Subcutaneous abdominal adipose tissue (tissue), 5 donors: ENCODE measurements around the gene TTLL13.

Experiments
- H3K27ac ChIP-seq: one replicate; pipeline ENCODE4 v1.7.0; 2013; ENCODE audit warnings: low read depth, mild to moderate bottlenecking, inconsistent platforms, low read length, moderate library complexity
- H3K27me3 ChIP-seq, 5 donors: one replicate each; pipeline ENCODE4 v1.7.0; 2013; ENCODE audit warnings: low read length in 5 of 5, inconsistent platforms in 1 of 5; ENCODE audit not compliant: control insufficient read depth in 5 of 5, insufficient read depth in 4 of 5
- H3K36me3 ChIP-seq, 5 donors: one replicate each; pipeline ENCODE4 v1.7.0; 2013; ENCODE audit warnings: low read length in 5 of 5; ENCODE audit not compliant: control insufficient read depth in 5 of 5, insufficient read depth in 5 of 5
- H3K4me1 ChIP-seq, 5 donors: one replicate each; pipeline ENCODE4 v1.7.0; 2013; ENCODE audit warnings: low read length in 5 of 5, mild to moderate bottlenecking in 3 of 5, moderate library complexity in 1 of 5; ENCODE audit not compliant: control insufficient read depth in 5 of 5, insufficient read depth in 5 of 5
- H3K4me3 ChIP-seq, 5 donors: one replicate each; pipeline ENCODE4 v1.7.0; 2013; ENCODE audit warnings: low read length in 5 of 5, low read depth in 1 of 5
- H3K9ac ChIP-seq, 5 donors: one replicate each; pipeline ENCODE4 v1.7.0; 2013; ENCODE audit warnings: low read length in 5 of 5, mild to moderate bottlenecking in 4 of 5, moderate library complexity in 3 of 5
- H3K9me3 ChIP-seq, 5 donors: one replicate each; pipeline ENCODE4 v1.7.0; 2013; ENCODE audit warnings: low read length in 5 of 5; ENCODE audit not compliant: control insufficient read depth in 5 of 5
- donor health status: healthy.
- donor health status: healthy.
- donor health status: healthy.
- donor health status: healthy.
- donor health status: healthy.

TTLL13 gene

DNA sequence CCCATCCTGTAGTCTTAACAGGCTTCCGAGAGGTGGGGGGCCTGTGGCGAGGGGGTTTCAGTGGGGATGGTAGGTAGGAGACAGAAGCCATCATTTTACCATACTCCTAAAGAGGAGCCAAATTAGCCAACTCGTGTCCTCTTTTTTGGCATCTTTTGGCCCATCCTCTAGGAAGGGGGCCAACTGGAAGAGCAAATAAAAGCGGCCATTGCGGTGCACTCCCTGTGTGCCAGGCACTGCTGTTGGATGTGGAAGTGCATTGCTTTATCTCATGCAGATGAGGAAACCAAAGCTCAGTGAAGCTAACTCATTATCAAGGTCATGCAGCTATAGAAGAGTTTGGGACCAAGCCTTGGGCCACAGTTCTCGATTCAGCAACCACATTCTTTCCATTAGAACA lies 42.1 kb upstream of the TTLL13 start:
- H3K4me3 ChIP-seq: no peak overlapping the region
- H3K27ac ChIP-seq: no peak overlapping the region
- no peaks in the 10 kb centered on the region for H3K9me3 ChIP-seq
- H3K36me3 ChIP-seq: no peaks in the 10 kb centered on the region
- no peak overlapping the region for H3K9ac ChIP-seq
- H3K27me3 ChIP-seq: peaks cover 0 to 5% (median 0%) of the 10 kb centered on the region in 5 donors
- H3K4me1 ChIP-seq: peaks cover 2 to 23% (median 17%) of the 10 kb centered on the region in 5 donors

DNA sequence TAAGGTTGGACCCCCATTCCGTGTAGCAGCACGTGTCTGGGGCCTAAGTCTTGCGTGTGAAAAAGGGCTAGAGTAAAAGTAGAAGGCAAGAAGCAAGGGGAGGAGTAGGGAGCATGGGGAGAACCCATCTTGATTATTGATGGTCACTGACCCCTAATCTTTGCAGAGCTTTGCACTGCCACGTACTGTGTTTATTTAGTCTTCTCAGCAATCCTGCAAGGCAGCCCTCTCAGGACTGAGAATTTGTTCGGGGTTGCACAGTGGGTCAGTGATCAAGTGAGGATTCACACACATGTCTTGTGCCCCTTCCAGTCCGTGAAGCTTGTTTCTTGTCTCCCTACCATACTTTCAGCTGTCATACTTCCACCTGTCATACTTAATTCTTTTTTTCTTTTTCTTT lies 41.0 kb upstream of the TTLL13 start:
- Histone ChIP-seq H3K27me3 (no peaks in the 10 kb centered on the region), H3K9me3 (no peaks in the 10 kb centered on the region), H3K9ac (no peak overlapping the region), H3K4me3 (no peak overlapping the region), H3K4me1 (peaks cover 2 to 20% (median 12%) of the 10 kb centered on the region in 5 donors), H3K27ac (no peak overlapping the region), H3K36me3 (no peaks in the 10 kb centered on the region)

DNA sequence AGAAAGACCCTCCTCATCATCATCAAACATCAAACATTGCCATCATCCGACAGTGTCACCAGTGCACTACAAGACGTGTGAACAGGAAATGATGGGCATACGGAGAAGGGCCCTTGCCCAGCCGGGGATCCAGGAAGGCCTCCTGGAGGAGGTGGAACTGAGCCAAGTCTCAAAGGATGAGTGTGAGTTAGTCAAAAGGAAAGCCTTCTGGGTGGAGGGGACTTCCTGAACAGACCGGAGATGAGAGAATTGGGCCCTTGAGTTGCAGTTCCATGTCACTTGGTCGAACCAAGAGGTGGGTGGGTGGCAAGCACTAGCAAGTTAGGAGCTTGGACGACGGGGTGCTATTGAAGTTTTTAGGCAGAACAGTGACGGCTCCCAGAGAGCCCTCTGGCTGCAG lies 39.8 kb upstream of the TTLL13 start:
- H3K36me3 ChIP-seq: no peaks in the 10 kb centered on the region
- peaks cover 2 to 20% (median 10%) of the 10 kb centered on the region in 5 donors for H3K4me1 ChIP-seq
- no peak overlapping the region for H3K4me3 ChIP-seq
- H3K9ac ChIP-seq: no peak overlapping the region
- H3K9me3 ChIP-seq: no peaks in the 10 kb centered on the region
- H3K27me3 ChIP-seq: no peaks in the 10 kb centered on the region
- no peak overlapping the region for H3K27ac ChIP-seq

DNA sequence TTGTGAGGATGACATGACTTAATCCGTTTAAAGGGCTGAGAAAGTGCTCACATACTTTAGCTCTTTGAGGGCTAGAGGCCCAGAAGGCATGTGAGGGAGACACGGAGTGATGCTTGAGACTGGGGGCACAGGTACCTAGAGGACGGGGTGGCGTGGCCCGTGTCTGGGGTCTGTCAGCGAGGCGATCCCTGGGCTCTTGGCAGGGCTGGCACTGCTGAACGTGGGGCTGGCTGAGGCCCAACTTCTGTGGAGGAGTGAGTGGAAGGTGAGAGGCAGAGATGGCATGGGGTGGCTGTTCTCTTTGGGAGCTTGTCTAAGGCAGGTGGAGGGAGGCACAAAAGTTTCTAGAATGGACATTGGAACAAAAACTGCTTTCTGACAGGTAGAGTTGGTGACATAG lies 38.8 kb upstream of the TTLL13 start:
- Histone ChIP-seq H3K27ac (no peak overlapping the region), H3K9me3 (no peaks in the 10 kb centered on the region), H3K4me3 (no peak overlapping the region), H3K27me3 (no peaks in the 10 kb centered on the region), H3K36me3 (no peaks in the 10 kb centered on the region), H3K4me1 (peaks cover 2 to 20% (median 10%) of the 10 kb centered on the region in 5 donors), H3K9ac (no peak overlapping the region)

DNA sequence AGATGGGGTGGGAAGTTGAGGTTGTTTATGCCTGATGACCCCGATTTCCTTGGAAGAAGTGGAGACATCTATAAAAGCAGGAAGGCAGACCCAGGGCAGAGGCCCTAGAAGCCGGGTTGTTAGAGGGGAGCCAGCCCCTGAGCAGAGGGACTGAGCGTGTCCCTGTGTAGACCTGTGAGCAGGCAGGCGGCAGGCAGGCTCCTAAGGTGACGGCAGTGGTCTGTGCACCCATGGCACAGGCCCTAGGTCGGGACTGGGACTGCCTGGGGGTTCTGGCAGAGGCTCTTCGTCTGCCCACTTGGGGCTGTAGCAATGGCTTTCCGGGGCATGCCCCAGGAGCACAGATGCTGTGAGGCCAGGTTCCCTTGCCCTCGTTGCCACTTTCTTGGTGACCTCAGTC lies 38.3 kb upstream of the TTLL13 start:
- Histone ChIP-seq H3K4me1 (peaks cover 2 to 20% (median 9%) of the 10 kb centered on the region in 5 donors), H3K4me3 (no peak overlapping the region), H3K27ac (no peak overlapping the region), H3K9ac (no peak overlapping the region), H3K9me3 (no peaks in the 10 kb centered on the region), H3K27me3 (no peaks in the 10 kb centered on the region), H3K36me3 (no peaks in the 10 kb centered on the region)

DNA sequence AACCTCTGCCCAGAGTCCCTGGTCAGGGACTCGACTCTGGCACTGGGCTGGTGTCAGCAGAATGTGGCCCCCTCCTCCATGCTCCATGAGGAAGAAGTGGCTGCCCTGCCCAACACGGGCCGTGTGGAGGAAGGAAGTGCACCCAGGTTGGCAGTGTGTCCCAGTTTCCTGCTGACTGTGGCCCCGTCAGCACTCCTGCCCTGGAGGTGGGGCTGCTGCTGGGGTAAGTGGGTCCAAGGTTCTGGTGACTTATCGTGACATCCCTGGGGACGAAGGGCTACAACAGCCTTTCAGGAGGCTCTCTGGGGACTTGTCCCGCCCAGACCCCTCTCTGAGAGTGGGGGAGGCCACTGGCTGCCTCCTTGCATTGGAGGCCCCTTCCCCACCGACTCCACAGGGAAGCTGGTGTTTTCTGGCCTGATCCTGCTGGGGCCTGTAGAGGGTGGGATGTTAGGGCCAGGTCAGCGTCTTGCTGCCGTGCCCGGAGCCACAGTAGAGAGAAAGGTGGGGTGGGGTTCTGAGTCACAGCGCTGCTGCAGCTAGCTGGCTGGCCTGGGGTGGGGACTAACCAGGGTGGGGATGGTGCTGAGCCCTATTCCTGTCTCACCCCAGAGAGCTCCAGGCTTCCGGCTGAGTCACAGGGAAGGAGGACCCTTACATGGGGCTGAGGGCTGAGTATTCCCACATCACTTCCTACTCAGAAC lies 37.8 kb upstream of the TTLL13 start:
- Histone ChIP-seq H3K4me1 (peaks cover 2 to 20% (median 8%) of the 10 kb centered on the region in 5 donors), H3K4me3 (no peak overlapping the region), H3K9me3 (no peaks in the 10 kb centered on the region), H3K36me3 (no peaks in the 10 kb centered on the region), H3K9ac (peak overlapping the region in 1 of 5 donors; percentile 52), H3K27ac (no peak overlapping the region), H3K27me3 (no peaks in the 10 kb centered on the region)

DNA sequence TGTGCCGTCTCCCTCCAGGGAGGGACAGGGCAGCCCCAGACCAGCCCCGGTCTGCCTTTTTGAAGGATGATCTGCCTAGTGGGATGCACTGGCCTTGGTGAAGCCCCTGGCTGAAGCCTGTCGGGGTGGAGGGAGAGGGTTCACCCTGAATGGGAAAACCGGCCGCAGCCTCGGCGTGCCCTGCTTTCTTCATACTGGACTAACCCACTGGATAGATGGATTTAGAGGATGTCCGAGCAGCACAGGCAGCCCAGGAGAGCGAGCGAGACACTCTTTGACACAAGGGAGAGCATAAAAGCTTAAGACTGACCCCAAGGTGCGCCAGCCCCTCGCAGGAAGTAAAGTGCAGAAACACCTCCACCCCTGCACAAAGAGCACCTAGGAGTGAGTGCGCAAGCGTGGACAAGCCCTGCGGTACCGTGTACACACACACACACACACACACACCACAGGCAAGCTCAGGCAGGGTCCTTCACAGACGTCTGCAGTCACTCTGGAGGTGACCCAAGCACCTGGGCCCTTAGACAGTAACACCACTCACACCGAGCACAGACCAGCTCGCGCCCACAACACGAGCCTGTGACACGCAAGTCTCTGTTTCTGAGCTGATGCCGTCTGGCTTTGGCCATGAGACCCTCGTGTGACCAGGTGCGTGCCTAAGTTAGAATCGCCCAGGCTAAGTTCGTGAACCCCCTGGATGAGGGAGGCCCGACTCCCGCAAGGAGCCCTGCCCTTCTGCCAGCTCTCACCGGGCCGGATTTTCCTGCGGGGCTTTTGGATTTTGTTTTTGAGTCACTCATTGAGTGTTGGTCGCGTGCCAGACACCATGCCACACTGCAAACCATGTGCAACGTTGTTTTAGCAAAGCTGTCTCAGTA lies 36.9 kb upstream of the TTLL13 start:
- Histone ChIP-seq H3K27me3 (no peaks in the 10 kb centered on the region), H3K36me3 (peaks cover 0 to 3% (median under 1%) of the 10 kb centered on the region in 5 donors), H3K4me1 (peaks cover 2 to 20% (median 8%) of the 10 kb centered on the region in 5 donors), H3K4me3 (no peak overlapping the region), H3K9ac (no peak overlapping the region), H3K27ac (no peak overlapping the region), H3K9me3 (no peaks in the 10 kb centered on the region)

DNA sequence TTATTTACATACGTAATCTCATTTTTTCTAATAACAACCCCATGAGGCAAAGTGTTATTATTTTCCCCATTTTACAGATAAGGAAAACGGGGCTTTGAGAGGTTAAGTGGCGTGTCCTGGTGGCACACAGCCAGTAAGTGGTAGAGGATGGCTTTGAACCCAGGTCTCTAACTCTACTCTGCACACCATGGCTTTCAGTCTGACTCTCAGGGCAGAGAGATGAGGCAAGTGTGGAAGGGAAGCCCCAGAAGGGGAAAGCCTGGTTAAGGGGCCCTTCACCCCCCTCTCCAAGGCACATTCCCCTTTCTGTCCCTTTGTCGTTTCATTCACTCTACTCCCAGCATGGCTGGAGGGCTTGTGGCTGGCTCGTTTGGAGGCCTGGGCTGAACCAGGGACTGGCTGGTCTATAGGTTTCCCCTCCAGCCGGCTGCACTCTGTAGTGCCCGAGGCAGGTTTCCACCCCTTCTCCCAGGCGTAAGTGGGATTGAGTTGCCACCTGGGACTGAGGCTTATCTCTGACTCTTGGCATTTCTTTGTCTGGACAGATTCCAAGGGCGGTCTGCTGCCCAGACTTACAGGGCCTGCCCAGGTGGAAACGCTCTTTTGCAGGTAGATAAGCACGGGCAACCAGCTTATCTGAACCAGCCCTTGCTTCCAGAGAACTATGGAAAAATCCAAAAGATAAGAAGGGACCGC lies 36.1 kb upstream of the TTLL13 start:
- Histone ChIP-seq H3K4me3 (no peak overlapping the region), H3K36me3 (peaks cover 0 to 10% (median 3%) of the 10 kb centered on the region in 5 donors), H3K27me3 (no peaks in the 10 kb centered on the region), H3K4me1 (peaks cover 2 to 20% (median 8%) of the 10 kb centered on the region in 5 donors), H3K9ac (no peak overlapping the region), H3K27ac (no peak overlapping the region), H3K9me3 (no peaks in the 10 kb centered on the region)

DNA sequence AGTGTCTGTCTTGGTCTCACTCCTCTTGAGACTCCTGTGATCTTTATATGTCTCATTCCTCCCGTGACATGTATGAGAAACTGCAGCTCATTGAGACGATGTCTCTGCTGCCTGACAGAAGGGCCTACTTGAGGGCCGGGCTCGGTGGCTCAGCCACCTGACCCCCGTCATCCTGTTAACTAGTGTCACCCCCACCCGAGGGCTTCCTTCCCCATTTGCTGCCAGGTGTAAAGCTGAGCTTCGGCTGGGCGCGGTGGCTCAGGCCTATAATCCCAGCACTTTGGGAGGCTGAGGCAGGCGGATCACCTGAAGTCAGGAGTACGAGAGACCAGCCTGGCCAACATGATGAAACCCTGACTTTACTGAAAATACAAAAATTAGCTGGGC lies 35.5 kb upstream of the TTLL13 start:
- Histone ChIP-seq H3K9ac (no peak overlapping the region), H3K27me3 (no peaks in the 10 kb centered on the region), H3K4me1 (peaks cover 2 to 20% (median 8%) of the 10 kb centered on the region in 5 donors), H3K9me3 (no peaks in the 10 kb centered on the region), H3K4me3 (no peak overlapping the region), H3K27ac (no peak overlapping the region), H3K36me3 (peaks cover 0 to 10% (median 3%) of the 10 kb centered on the region in 5 donors)
